NCI-H82 treated with DMSO at 0.1 percent for 48 hours (cell line): ENCODE data around the gene FGFR1OP2.
"Not testable (repeated sequence)": the region's sequence is repeated elsewhere in the genome, so short reads cannot be mapped to it uniquely, and the experiment has no call there.

ENCODE experiments used
- DNase-seq: peaks from one replicate; lab custom pipeline; 2025; ENCODE audit not compliant: unreplicated experiment; lab: John Stamatoyannopoulos, UW

The FGFR1OP2 gene

DNA sequence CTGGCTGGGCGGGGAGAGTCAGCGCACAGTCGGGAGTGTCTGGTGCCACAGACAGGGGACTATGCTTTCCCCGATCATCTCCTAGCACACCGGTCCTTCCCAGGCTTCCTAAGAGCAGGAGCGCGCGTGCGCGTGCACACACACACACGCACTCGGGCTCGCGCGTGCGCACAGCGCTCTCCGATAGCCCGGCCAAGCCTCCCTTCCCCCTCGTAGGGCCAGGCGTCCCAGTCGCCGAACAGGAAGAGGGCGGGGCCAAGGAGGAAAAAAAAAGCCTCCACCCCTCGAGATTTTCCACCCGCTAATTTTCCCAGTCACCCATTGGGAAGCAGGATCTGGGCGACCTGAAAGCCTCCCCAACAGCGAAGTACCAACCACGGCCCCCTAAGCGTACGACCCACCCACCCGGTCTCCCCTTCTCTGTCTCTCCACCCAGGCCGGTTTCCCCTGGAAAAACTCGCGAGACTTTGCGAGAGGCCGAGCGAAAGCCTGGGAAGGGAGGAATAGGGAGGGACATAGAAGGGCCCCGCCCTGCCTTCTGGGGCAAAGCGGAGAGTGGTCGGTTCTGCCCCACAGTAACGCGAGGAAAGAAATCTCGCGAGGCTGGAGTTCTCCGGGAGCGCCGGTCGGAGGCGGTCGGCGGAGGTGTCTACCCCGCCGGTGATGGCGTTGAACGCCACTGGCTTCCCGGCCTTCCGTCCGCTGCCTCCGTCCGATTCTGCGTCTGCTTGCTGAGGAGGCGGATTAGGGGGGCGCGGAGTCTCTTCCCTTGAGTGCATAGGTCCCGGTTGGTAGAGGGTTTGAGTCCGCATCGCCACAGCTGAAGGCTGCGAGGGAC, at the start of gene FGFR1OP2, which contains the start of gene INTS13:
Gene FGFR1OP2 (plus strand): TSS at position 608 of the 838 bp plus-strand sequence. CDS start 15,689 bp downstream, outside the sequence.
Gene INTS13 (minus strand): TSS at position 119 of the 838 bp plus-strand sequence. CDS start 1,178 bp downstream, outside the sequence.
- peak; percentile 98 for DNase-seq

DNA sequence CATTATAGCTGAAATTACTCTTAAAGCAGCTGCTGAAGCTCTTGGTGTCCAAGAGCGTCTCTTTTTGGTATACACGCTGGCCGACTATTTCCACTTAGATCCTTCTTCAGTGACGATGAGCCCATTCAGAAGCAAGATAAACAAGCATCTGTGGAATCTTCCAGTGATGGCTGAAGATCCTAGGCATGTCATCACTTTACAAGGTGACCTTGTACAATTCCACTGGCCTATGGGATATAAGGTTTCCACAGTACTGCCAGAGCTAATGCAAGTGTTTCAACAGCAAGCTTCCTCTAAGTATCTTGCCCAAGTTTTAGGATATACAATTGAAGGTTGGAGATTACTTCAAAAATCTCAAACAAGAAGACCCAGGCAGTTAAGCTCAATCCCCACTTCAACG, 47.5 kb upstream of the FGFR1OP2 start:
- no peak for DNase-seq

- no peak for DNase-seq
Measured at GRCh38 chr12:26891704-26892103, 46.6 kb upstream of the FGFR1OP2 start.

DNA sequence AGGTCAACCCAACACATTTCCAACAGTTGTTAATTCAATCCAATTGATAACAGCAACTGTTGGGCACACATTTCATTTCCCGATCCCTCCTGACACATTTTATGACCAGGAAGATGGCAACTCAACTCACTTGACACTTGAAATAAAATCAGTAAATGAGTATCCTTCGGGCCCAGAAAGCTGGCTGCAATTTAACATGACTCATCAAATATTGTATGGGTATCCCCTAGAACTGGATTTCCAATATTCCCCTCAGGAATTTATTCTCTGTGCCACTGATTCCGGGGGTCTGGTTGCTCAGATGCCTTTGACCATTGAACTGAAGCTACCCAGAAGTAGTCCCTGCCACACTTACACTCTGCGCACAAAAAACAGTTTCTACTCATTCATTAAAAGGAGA, 42.6 kb upstream of the FGFR1OP2 start:
- no peak for DNase-seq

DNA sequence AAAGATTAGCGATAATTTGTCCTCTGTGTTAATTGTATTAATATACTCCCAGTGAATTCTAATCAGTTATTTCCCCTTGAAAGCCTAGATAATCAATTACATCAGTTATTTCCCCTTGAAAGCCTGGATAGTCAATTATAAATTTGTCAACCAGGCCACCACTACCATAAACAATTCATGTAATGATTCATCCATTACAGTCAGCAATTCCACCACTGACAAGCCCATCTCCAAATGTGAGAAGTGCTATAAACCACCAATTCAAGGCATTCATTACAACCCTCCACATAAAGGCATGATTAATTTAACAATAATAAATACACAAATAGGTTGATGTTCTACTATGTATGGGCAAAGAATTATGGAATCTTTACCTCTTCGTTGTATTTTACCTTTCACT, 41.4 kb upstream of the FGFR1OP2 start:
- DNase-seq, result no peak

DNA sequence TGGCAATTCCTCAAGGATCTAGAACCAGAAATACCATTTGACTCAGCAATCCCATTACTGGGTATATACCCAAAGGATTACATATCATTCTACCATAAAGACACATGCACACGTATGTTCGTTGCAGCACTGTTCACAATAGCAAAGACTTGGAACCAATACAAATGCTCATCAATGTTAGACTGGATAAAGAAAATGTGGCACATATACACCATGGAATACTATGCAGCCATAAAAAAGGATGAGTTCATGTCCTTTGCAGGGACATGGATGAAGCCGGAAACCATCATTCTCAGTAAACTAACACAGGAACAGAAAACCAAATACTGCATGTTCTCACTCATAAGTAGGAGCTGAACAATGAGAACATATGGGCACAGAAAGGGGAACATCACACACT, 34.9 kb upstream of the FGFR1OP2 start:
- not testable (repeated sequence) for DNase-seq

GRCh38 chr12:26906024-26906423, 32.2 kb upstream of the FGFR1OP2 start:
- no peak for DNase-seq

DNA sequence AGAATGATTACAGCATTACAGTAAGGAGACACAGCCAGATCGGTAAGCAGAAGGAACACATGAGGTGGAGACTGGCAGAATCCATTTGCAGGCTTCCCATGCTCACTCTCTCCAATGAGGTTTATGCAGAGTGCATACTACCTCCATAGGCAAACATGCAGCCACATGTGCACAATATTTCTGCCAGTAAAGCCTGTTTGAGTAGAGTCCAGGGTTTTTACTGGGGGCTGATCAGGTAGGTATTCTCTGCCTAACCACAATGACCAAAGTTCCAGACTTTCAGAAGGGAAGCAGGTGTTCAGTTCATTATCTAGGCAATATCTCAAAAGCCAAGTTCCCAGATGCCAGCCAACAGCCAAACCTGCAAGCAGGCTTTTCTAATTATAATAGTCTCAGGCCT, 31.6 kb upstream of the FGFR1OP2 start:
- no peak for DNase-seq

- no peak for DNase-seq
Measured at GRCh38 chr12:26918321-26919215, 19.7 kb upstream of the FGFR1OP2 start.

DNA sequence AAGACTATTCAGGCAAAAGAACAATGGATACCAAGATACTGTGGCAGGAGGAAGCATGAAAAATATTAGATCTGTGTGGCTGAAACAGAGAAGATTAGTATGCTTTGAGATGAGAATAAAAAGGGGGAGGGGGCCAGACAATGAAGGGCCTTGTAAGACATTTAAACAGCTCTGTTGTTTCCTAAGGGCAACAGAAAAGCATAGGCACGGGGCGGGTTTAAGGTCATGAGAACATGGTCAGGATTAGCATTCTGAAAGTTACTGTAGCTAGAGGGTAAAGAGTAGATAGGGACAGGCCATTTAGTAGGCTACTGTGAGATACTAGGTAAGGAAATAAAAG, 19.1 kb upstream of the FGFR1OP2 start:
- DNase-seq, result no peak

DNA sequence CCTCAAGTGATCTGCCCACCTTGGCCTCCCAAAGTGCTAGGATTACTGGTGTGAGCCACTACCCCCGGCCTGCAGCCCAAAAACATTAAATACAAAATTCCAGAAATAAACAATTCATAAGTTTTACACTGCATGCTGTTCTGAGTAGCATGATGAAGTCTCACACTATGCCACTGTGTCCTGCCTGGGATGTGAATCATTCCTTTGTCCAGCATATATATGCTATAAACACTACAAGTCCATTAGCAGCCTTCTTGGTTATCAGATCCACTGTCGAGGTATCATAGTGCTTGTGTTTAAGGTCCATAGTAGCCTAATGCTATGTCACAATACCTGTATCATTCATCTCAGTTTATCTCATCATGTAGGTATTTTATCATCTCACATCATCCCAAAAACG, 16.4 kb upstream of the FGFR1OP2 start:
- no peak for DNase-seq

- DNase-seq, result peak; percentile 46
Measured at GRCh38 chr12:26928661-26929060, 9.6 kb upstream of the FGFR1OP2 start.

DNA sequence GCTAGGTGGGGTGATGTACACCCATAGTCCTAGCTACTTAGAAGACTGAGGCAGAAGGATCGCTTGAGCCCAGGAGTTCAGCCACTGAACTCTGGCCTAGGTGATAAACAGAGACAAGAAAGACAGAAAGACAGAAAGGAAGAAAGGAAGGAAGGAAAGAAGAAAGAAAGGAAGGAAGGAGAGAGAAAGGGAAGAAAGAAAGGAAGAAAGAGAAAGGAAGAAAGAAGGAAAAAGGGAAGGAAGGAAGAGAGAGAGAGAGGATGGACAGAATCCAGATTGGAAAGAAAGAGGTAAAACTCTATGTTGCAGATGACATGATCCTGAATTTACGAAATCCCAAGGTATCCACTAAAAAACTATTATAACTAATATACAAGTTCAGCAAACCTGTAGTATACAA, 8.7 kb upstream of the FGFR1OP2 start:
- DNase-seq, result no peak

GRCh38 chr12:26935636-26936378, 2.5 kb upstream of the FGFR1OP2 start:
- no peak for DNase-seq

GRCh38 chr12:26936559-26937442, 1.5 kb upstream of the FGFR1OP2 start:
- DNase-seq, result no peak

GRCh38 chr12:26937443-26937862, 817 bp upstream of the FGFR1OP2 start:
- no peak for DNase-seq

GRCh38 chr12:26938701-26939062, 412 bp downstream of the FGFR1OP2 start:
- DNase-seq, result peak; percentile 21

GRCh38 chr12:26939192-26939832, 1.0 kb downstream of the FGFR1OP2 start:
- DNase-seq, result no peak

- no peak for DNase-seq
Measured at GRCh38 chr12:26939953-26940352, 1.7 kb downstream of the FGFR1OP2 start.
